ENCODE data around the gene ARID5B. TPM values are rescaled to one million over a fixed set of nuclear protein-coding genes. Genes with fewer than 3 reads are reported as not detected.

Gene ARID5B
- total and polyA plus RNA-seq, 2 experiments from 2014 or later: 1.3 to 1.6 TPM

DNA sequence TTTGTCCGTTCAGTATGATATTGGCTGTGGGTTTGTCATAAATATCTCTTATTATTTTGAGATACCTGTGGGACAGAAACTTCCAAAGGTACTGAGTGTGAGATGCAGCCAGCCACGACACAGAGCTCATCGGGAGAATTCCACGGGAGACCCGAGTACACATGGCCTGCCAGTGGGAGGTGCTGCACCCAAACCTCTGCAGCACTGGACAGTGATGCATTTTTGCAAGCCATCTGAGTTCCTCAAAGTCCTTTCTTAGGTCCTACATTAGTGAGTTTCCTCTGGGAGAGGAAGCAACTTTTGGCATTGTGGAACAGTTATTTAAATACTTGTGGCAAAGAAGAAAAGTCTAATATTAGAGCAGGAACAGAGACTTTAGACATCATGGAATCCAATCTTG lies 77.5 kb downstream of the ARID5B start:
- no peaks in the 10 kb centered on the region for H3K9me2 ChIP-seq (ENCODE audit: insufficient read depth)
- no peaks in the 10 kb centered on the region; the same call in 2 of the 3 replicates for H3K36me3 Mint-ChIP-seq (ENCODE audit: low read depth)
- no peak overlapping the region for H3K4me3 ChIP-seq
- H2AFZ ChIP-seq: no peak overlapping the region
- no peaks in the 10 kb centered on the region for H3K36me3 ChIP-seq (ENCODE audit: insufficient read depth)
- no peak for TF ChIP-seq JUNB (IDR thresholded peaks at IDR 0.05; ENCODE audit: unreplicated experiment)
- no peak for TF ChIP-seq ETS1 (IDR thresholded peaks at IDR 0.05)
- TF ChIP-seq ZNF462 (CRISPR knock-in tag; IDR thresholded peaks at IDR 0.05): no peak
- TF ChIP-seq, protein P1, sequence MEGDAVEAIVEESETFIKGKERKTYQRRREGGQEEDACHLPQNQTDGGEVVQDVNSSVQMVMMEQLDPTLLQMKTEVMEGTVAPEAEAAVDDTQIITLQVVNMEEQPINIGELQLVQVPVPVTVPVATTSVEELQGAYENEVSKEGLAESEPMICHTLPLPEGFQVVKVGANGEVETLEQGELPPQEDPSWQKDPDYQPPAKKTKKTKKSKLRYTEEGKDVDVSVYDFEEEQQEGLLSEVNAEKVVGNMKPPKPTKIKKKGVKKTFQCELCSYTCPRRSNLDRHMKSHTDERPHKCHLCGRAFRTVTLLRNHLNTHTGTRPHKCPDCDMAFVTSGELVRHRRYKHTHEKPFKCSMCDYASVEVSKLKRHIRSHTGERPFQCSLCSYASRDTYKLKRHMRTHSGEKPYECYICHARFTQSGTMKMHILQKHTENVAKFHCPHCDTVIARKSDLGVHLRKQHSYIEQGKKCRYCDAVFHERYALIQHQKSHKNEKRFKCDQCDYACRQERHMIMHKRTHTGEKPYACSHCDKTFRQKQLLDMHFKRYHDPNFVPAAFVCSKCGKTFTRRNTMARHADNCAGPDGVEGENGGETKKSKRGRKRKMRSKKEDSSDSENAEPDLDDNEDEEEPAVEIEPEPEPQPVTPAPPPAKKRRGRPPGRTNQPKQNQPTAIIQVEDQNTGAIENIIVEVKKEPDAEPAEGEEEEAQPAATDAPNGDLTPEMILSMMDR (conservative IDR thresholded peaks at IDR 0.05; ENCODE audit: low read depth in 2 of 2): peak; percentile 46 to 65; a peak in 3 of 4 replicates
- H3F3A ChIP-seq (replicated peaks; ENCODE audit: low read depth): no peaks in the 10 kb centered on the region
- H3K4me1 Mint-ChIP-seq: peaks cover 4% of the 10 kb centered on the region; the same call in 2 of the 3 replicates
- H3K4me1 ChIP-seq (ENCODE audit: insufficient read depth): no peaks in the 10 kb centered on the region
- no peaks in the 10 kb centered on the region for H4K20me1 ChIP-seq (replicated peaks; ENCODE audit: insufficient read depth)
- H3K9me3 Mint-ChIP-seq: no peaks in the 10 kb centered on the region
- H3K27me3 Mint-ChIP-seq (ENCODE audit: insufficient read depth, low read depth, poor library complexity): no peaks in the 10 kb centered on the region
- H3K79me2 ChIP-seq (replicated peaks; ENCODE audit: insufficient read depth): no peaks in the 10 kb centered on the region
- H3K27ac Mint-ChIP-seq: no peak overlapping the region
- DNase-seq (ENCODE audit: low spot score) (peak; percentile 23), ATAC-seq (no peak)
- no peak overlapping the region for H3K4me3 Mint-ChIP-seq
- H3K27ac ChIP-seq (ENCODE audit: low read depth): no peak overlapping the region
- no peak overlapping the region for H3K4me2 ChIP-seq
- H3K27me3 ChIP-seq (ENCODE audit: insufficient read depth): no peaks in the 10 kb centered on the region

Measured in GM23338 (cell line).